ENCODE results near the gene TIE1.
"Not testable (repeated sequence)": the region's sequence is repeated elsewhere in the genome, so short reads cannot be mapped to it uniquely, and the experiment has no call there.

Gene TIE1

DNA sequence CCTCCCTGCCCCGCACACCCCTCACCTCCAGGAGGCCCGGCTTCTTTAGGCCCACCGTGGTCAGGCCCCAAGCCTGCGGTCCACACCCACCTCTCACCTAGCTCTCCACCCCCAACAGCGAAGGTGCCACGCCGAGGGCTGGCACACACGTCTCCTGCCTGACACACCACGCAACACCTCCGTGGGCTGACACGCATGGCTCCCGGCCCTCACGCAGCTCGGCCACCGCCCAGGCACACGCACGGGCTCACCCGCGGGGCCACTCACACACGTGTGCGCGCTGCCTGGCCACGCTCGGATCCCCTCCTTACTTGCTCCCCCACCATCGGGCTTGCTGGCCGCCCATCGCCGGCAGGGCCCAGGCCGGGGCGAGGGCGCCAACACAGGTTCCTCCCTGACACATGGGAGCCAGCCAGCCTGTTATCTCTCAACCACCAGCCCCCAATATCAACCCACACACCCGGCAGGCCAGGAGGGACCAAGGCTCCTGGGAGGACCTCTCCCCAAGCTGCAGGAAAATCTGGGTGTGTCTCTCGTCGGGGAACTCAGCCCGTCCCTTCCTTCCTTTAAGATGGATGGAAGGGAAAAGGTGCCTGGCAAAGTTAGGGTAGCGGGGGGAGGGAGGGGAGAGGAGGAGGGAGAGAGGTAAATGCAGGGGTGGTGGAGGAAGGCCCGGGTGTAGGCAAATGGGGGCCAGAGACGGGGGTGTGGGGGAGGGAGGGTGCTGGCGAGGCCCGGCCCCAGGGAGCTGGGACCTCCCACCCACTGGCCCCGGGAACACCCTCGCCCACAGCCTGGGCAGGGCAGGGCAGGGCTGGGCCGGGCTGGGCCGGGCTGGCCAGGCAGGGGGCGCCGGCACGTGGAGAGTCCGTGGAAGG lies 66.5 kb downstream of the TIE1 start:
- Histone ChIP-seq H3K4me1 (ENCODE audit: control insufficient read depth, insufficient read depth, low read length) (peaks cover 23% of the 10 kb centered on the region), H3K9ac (ENCODE audit: low read length in 2 of 2) (peak overlapping the region; percentile 76 to 83), H3K36me3 (ENCODE audit: control insufficient read depth in 2 of 2, insufficient read depth in 2 of 2, low read length in 2 of 2) (peaks cover 23 to 28% of the 10 kb centered on the region in 2 donors), H3K27ac (ENCODE audit: low read length) (peak overlapping the region; percentile 70), H3K27me3 (ENCODE audit: control insufficient read depth in 1 of 2, insufficient read depth in 2 of 2, low read length in 2 of 2) (no peaks in the 10 kb centered on the region), H3K4me3 (ENCODE audit: low read length in 2 of 2) (peak overlapping the region; percentile 78 to 83), H3K9me3 (ENCODE audit: control insufficient read depth in 2 of 2, low read length in 2 of 2) (no peaks in the 10 kb centered on the region)

DNA sequence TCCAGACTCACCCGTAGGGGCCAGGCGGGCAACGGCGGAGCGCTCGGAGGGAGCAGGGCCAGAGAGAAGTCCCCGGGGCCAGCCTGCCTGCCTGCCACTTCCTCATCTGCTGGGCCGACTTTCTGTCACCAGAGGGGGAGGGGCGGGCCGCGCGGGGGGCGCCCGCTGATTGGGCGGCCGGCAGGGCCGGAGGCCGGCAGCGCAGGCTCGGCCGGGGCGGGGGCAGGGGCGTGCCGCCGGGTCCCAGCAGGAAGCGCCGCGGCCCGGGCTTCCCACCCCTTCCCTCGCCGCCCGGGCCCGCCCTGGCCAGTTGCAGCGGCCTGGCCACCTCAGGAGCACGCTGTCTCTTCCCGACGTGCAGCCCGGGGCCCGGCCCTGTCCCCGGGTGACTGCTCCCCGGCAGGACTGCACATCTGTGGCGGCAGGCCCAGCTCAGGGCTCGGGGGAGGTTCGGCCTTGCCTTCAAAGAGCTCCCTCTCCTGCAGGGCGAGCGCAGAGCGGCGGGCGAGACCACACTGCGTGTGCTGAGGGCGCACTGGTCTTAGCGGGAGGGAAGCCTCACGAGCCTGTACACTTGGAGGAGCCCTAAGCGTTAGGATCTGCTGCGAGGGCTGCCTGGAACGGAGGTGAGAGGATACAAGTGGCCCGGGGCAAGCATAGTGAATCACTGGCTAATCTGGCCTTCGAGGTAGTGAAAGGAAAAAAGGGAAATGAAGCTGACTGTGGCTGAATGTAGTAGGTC lies 67.3 kb downstream of the TIE1 start, which contains the start of gene ELOVL1:
TSS of gene ELOVL1 (minus strand) at position 108 of the 742 bp plus-strand sequence. CDS start 2,402 bp downstream, outside the sequence.
- Histone ChIP-seq H3K9me3 (ENCODE audit: control insufficient read depth in 2 of 2, low read length in 2 of 2) (no peaks in the 10 kb centered on the region), H3K9ac (ENCODE audit: low read length in 2 of 2) (peak within 1 kb of the TSS; percentile 83 to 86), H3K36me3 (ENCODE audit: control insufficient read depth in 2 of 2, insufficient read depth in 2 of 2, low read length in 2 of 2) (peaks cover 26 to 27% of the 10 kb centered on the region in 2 donors), H3K4me1 (ENCODE audit: control insufficient read depth, insufficient read depth, low read length) (peaks cover 23% of the 10 kb centered on the region), H3K27me3 (ENCODE audit: control insufficient read depth in 1 of 2, insufficient read depth in 2 of 2, low read length in 2 of 2) (no peaks in the 10 kb centered on the region), H3K27ac (ENCODE audit: low read length) (peak within 1 kb of the TSS; percentile 79), H3K4me3 (ENCODE audit: low read length in 2 of 2) (peak within 1 kb of the TSS; percentile 78 to 83)

DNA sequence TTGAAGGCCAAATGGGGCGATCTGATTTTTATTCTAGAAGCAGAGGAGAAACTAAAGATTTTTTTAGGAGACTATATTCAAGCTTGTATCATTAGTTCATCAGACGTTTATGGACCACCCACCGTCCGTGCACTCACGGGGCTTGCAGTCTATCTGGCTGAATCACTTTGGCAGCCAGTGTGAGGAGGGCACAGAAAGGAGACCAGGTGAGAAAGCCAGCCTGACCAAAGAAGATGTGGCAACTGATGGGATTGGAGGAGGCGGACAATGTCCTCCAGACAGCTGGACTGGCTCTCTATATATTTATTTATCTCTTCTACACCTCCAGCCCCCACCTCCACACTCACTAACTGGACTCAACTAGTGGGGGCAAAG lies 67.9 kb downstream of the TIE1 start:
- Histone ChIP-seq H3K4me3 (ENCODE audit: low read length in 2 of 2) (peak overlapping the region; percentile 70 to 83), H3K27ac (ENCODE audit: low read length) (peak overlapping the region; percentile 79), H3K4me1 (ENCODE audit: control insufficient read depth, insufficient read depth, low read length) (peaks cover 23% of the 10 kb centered on the region), H3K9ac (ENCODE audit: low read length in 2 of 2) (peak overlapping the region; percentile 75 to 86), H3K27me3 (ENCODE audit: control insufficient read depth in 1 of 2, insufficient read depth in 2 of 2, low read length in 2 of 2) (no peaks in the 10 kb centered on the region), H3K36me3 (ENCODE audit: control insufficient read depth in 2 of 2, insufficient read depth in 2 of 2, low read length in 2 of 2) (peaks cover 24 to 25% of the 10 kb centered on the region in 2 donors), H3K9me3 (ENCODE audit: control insufficient read depth in 2 of 2, low read length in 2 of 2) (no peaks in the 10 kb centered on the region)

DNA sequence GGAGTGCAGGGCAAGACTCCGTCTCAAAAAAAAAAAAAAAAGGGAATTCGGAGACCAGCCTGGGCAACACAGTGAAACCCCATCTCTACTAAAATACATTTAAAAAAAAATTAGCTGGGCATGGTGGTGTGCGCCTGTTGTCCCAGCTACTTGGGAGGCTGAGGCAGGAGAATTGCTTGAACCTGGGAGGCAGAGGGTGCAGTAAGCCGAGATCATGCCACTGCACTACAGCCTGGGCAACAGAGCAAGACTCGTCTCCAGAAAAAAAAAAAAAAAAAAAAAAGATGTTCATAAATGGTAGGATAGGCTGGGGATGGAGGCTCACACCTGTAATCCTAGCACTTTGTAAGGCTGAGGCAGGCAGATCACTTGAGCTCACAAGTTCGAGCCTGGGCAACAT lies 69.0 kb downstream of the TIE1 start:
- H3K9me3 ChIP-seq (ENCODE audit: control insufficient read depth in 2 of 2, low read length in 2 of 2); H3K4me3 ChIP-seq (ENCODE audit: low read length in 2 of 2); H3K27me3 ChIP-seq (ENCODE audit: control insufficient read depth in 1 of 2, insufficient read depth in 2 of 2, low read length in 2 of 2); H3K9ac ChIP-seq (ENCODE audit: low read length in 2 of 2); H3K27ac ChIP-seq (ENCODE audit: low read length): not testable (repeated sequence)
- Histone ChIP-seq H3K4me1 (ENCODE audit: control insufficient read depth, insufficient read depth, low read length) (peaks cover 23% of the 10 kb centered on the region), H3K36me3 (ENCODE audit: control insufficient read depth in 2 of 2, insufficient read depth in 2 of 2, low read length in 2 of 2) (peaks cover 13% of the 10 kb centered on the region in 2 donors)

DNA sequence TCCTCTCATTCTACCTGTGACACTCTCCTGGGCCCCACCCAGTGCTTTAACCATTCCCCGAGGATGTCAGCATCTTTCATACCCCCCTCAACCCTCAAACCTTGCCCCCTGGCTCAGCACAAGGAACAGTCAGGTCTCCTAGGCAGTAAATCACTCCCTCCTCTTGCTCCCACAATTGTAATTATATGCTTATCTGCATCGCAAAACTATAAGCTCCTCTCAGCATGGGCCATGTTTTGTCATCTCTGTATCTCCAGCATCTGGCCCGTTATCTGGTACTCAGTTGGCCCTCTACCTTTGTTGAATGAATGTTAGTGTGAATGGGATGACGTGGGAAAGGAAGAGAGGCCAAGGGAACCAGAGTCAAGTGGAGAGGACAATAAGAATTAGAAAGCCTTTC lies 69.8 kb downstream of the TIE1 start:
- H3K9ac ChIP-seq (ENCODE audit: low read length in 2 of 2): no peak overlapping the region
- H3K9me3 ChIP-seq (ENCODE audit: control insufficient read depth in 2 of 2, low read length in 2 of 2): no peaks in the 10 kb centered on the region
- H3K27ac ChIP-seq (ENCODE audit: low read length): no peak overlapping the region
- H3K4me3 ChIP-seq (ENCODE audit: low read length in 2 of 2): no peak overlapping the region
- no peaks in the 10 kb centered on the region for H3K27me3 ChIP-seq (ENCODE audit: control insufficient read depth in 1 of 2, insufficient read depth in 2 of 2, low read length in 2 of 2)
- peaks cover 23% of the 10 kb centered on the region for H3K4me1 ChIP-seq (ENCODE audit: control insufficient read depth, insufficient read depth, low read length)
- peaks cover 6 to 8% of the 10 kb centered on the region in 2 donors for H3K36me3 ChIP-seq (ENCODE audit: control insufficient read depth in 2 of 2, insufficient read depth in 2 of 2, low read length in 2 of 2)

DNA sequence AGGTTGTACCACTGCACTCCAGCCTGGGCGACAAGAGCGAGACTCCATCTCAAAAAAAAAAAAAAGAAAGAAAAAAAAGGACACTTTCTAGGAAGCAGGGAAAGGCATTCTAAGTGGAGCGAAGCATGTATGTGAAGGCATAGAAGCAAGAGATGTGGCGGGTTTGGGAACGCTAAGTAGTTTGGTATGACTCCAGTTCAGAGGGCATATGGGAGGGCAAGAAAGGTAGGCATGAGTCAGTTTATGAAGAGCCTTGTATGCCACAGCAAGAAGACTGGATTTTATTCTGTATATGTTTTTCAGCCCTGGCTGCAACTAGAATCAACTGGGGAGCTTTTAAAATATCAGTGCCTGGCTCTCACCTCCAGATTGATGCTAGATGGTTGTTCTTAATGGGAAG lies 71.4 kb downstream of the TIE1 start:
- Histone ChIP-seq H3K9ac (ENCODE audit: low read length in 2 of 2) (no peak overlapping the region), H3K4me3 (ENCODE audit: low read length in 2 of 2) (no peak overlapping the region), H3K36me3 (ENCODE audit: control insufficient read depth in 2 of 2, insufficient read depth in 2 of 2, low read length in 2 of 2) (peaks cover 6 to 8% of the 10 kb centered on the region in 2 donors), H3K9me3 (ENCODE audit: control insufficient read depth in 2 of 2, low read length in 2 of 2) (no peaks in the 10 kb centered on the region), H3K4me1 (ENCODE audit: control insufficient read depth, insufficient read depth, low read length) (peaks cover 13% of the 10 kb centered on the region), H3K27me3 (ENCODE audit: control insufficient read depth in 1 of 2, insufficient read depth in 2 of 2, low read length in 2 of 2) (no peaks in the 10 kb centered on the region), H3K27ac (ENCODE audit: low read length) (no peak overlapping the region)
